HepG2 (cell line): Measurements from ENCODE around the gene SURF2. TPM values are rescaled to one million over a fixed set of nuclear protein-coding genes. Genes with fewer than 3 reads are reported as not detected.
A peak's percentile ranks its signal among the peaks of the same experiment; 100 is the strongest.

Experiments used
- ATAC-seq: fragments of 200-7000 bp; cut with Tn5 transposase; 3 replicates; pipeline ENCODE4 v1.9.1; 2020; ENCODE audit warnings: mild to moderate bottlenecking, moderate library complexity
- BruUV-seq: library from RNA; stranded (reverse); fragments of 400-500 nt; replicated peaks from 2 replicates; lab custom pipeline; 2021; lab: Mats Ljungman, UMichigan
- CTCF ChIA-PET: fragments of 300-600 bp; formaldehyde crosslinking; extraction: SDS; loops from one replicate; lab custom pipeline; 2021; ENCODE audit warnings: low total read pairs, inconsistent platforms, low intra/inter-chr PET ratio; lab: Yijun Ruan, JAX
- POLR2A ChIA-PET: fragments of 350-600 bp; sonication (Branson Sonifier 250); formaldehyde crosslinking; loops from one replicate; lab custom pipeline; 2020; ENCODE audit warnings: antibody characterized with exemption, inconsistent platforms; lab: Yijun Ruan, JAX
- DNase-seq: peaks from one replicate; pipeline ENCODE4 v3.0.0-alpha.2; 2015; ENCODE audit warnings: low spot score
- FAIRE-seq: peaks from 3 replicates; lab custom pipeline; 2011; peaks lifted over from hg19 to GRCh38; lab: Jason Lieb, UNC
- H2AFZ ChIP-seq: one replicate; pipeline ENCODE4 v1.6.1; 2011; ENCODE audit warnings: low read length, inconsistent platforms
- H3K27ac ChIP-seq: fragments of 300-600 bp; 3 replicates; pipeline ENCODE4 v1.8.0; 2011; ENCODE audit warnings: mixed run types, mild to moderate bottlenecking, mixed read lengths, low read length, inconsistent platforms; ENCODE audit not compliant: insufficient read depth; ENCODE audit errors: extremely low read length
- H3K27me3 ChIP-seq, 2 experiments: fragments of 200-600 bp in 1 of 2; 2 replicates in 1 of 2; 3 replicates in 1 of 2; pipeline versions ENCODE4 v1.6.0 to v1.8.0; 2011; ENCODE audit warnings: low read length in 2 of 2, mild to moderate bottlenecking in 2 of 2, moderate library complexity in 2 of 2, inconsistent platforms in 1 of 2; ENCODE audit not compliant: insufficient read depth in 2 of 2, control insufficient read depth in 1 of 2
- H3K36me3 ChIP-seq, 2 experiments: fragments of 200-600 bp in 1 of 2; replicated peaks in 1 of 2; 2 replicates in 1 of 2; 3 replicates in 1 of 2; pipeline versions ENCODE4 v1.5.1 to v1.8.0; 2011; ENCODE audit warnings: low read length in 2 of 2, inconsistent platforms in 1 of 2; ENCODE audit not compliant: insufficient read depth in 2 of 2, control insufficient read depth in 1 of 2
- H3K4me1 ChIP-seq: 2 replicates; pipeline ENCODE4 v1.5.1; 2012; ENCODE audit warnings: low read length, inconsistent platforms; ENCODE audit not compliant: insufficient read depth
- H3K4me2 ChIP-seq: 2 replicates; pipeline ENCODE4 v1.6.0; 2011; ENCODE audit warnings: low read depth, low read length, inconsistent platforms
- H3K4me3 ChIP-seq, 3 experiments: fragments of 200-600 bp in 1 of 3; sonication (generic), shearing (Covaris generic) in 1 of 3; replicated peaks in 1 of 3; 2 replicates each; pipeline ENCODE4 v1.5.1; 2011 to 2016; ENCODE audit warnings: low read length in 3 of 3, inconsistent platforms in 2 of 3, low read depth in 2 of 3, mild to moderate bottlenecking in 2 of 3, control low read depth in 1 of 3, mixed read lengths in 1 of 3; ENCODE audit not compliant: insufficient read depth in 1 of 3
- H3K79me2 ChIP-seq: one replicate; pipeline ENCODE4 v1.6.1; 2011; ENCODE audit warnings: low read length, inconsistent platforms; ENCODE audit not compliant: insufficient read depth
- H3K9ac ChIP-seq: 2 replicates; pipeline ENCODE4 v1.6.0; 2011; ENCODE audit warnings: mild to moderate bottlenecking, low read depth, low read length, inconsistent platforms; ENCODE audit not compliant: insufficient read depth
- H3K9me3 ChIP-seq: 2 replicates; pipeline ENCODE4 v1.5.1; 2012; ENCODE audit warnings: mild to moderate bottlenecking, low read length
- H4K20me1 ChIP-seq: 2 replicates; pipeline ENCODE4 v1.6.0; 2011; ENCODE audit warnings: inconsistent platforms, mild to moderate bottlenecking, low read length, moderate library complexity; ENCODE audit not compliant: insufficient read depth
- CC2D1A ChIP-seq: sonication (generic); formaldehyde crosslinking; IDR thresholded peaks from 2 replicates; pipeline ENCODE4 v1.8.1; 2023; ENCODE audit warnings: mild to moderate bottlenecking, missing genetic modification reagents
- NFKBIZ ChIP-seq: IDR thresholded peaks from 2 replicates; pipeline ENCODE4 v1.6.1; 2018; ENCODE audit warnings: missing genetic modification reagents, missing compliant biosample characterization
- POLR2G ChIP-seq: fragments of 200-400 bp; formaldehyde crosslinking; IDR thresholded peaks from 2 replicates; pipeline ENCODE4 v1.6.1; 2018; ENCODE audit warnings: mild to moderate bottlenecking, low read depth, low read length, moderate library complexity
- RBFOX2 ChIP-seq: fragments of 200-400 bp; formaldehyde crosslinking; IDR thresholded peaks from 2 replicates; pipeline ENCODE4 v1.6.1; 2017; ENCODE audit warnings: low read depth, mild to moderate bottlenecking, low read length
- ZHX1 ChIP-seq: sonication (generic); formaldehyde crosslinking; IDR thresholded peaks from 2 replicates; pipeline ENCODE4 v1.8.1; 2022; ENCODE audit warnings: low read depth, mild to moderate bottlenecking, missing genetic modification reagents
- ZNF138 ChIP-seq: sonication (generic); formaldehyde crosslinking; IDR thresholded peaks from 2 replicates; pipeline ENCODE4 v1.5.0; 2020; ENCODE audit warnings: mild to moderate bottlenecking, low read depth, missing genetic modification reagents
- WGBS: methylation state at CpG from one replicate; pipeline ENCODE4 v1.1.6; 2017; ENCODE audit warnings: low lambda C conversion rate; 5-methylcytosine and 5-hydroxymethylcytosine counted together
- in situ Hi-C: cut with HindIII; loops from 2 replicates; pipeline ENCODE4 v1.10.0; 2017; ENCODE audit warnings: low pct_unique_long_range_greater_than_20kb; ENCODE audit not compliant: extremely low pct_ligation_motif_present
- intact Hi-C: fragments of 100-400 bp; cut with micrococcal nuclease; formaldehyde crosslinking; loops from one replicate; pipeline ENCODE4 v1.10.0; 2022; ENCODE audit not compliant: unreplicated experiment
- polyA plus RNA-seq, 8 experiments: library from polyadenylated mRNA; depleted of rRNA in 3 of 8; stranded (reverse) in 7 of 8; unstranded in 1 of 8; fragments of >200 nt; fragmentation: Illumina TruSeq in 4 of 8; extraction: Trizol in 4 of 8; gene quantifications; 2 replicates each; pipeline versions ENCODE4 v1.2.1 to v1.2.3, GENCODE V29; 2011 to 2016; ENCODE audit warnings: low read depth in 4 of 8, missing spikeins in 1 of 8, mixed read lengths in 1 of 8; ENCODE audit not compliant: insufficient read depth in 1 of 8
- total RNA-seq, 5 experiments: library from RNA; depleted of rRNA; stranded (reverse); fragments of >200 nt; fragmentation: Illumina TruSeq; extraction: Trizol; gene quantifications; 2 replicates each; pipeline ENCODE4 v1.2.3, GENCODE V29; 2016; ENCODE audit warnings: low read depth in 1 of 5

The SURF2 gene
- total and polyA plus RNA-seq, 2 of the 13 experiments (the other 11 are each of a cell fraction or from before 2014, with no cell fraction given): 6.3 to 13.6 TPM

DNA sequence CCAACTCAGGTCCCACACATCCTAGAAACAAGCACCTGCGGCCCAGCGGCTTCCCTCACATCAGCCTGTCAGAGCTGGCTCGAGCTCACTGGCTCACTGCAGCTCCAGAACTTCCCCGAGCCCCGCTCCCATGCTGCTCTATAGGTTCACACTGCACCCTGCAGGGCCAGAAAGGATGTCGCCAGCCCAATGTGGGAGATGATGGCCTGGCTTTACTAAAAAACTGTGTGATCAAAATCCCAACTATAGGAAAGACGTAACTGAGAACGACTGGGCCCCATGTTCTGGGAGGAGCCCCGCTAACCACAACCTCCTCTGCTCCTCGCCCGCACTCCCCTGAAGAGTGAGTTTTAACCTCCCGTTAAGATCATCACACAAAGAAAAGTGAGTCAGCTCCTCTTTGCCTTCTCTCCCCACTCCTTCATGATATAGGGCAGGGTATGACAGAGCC is 14.9 kb downstream of the SURF2 start:
- in situ Hi-C loops: no loop called here
- no peak for FAIRE-seq
- peak; percentile 32; the same call in 1 of the 2 replicates for TF ChIP-seq POLR2G
- no peak for TF ChIP-seq NFKBIZ
- TF ChIP-seq ZNF138 (CRISPR knock-in tag): no peak
- TF ChIP-seq RBFOX2: 0 out of 2 replicates have a peak, but pooled peaks have one; percentile 11
- TF ChIP-seq CC2D1A: no peak
- no peak for TF ChIP-seq ZHX1 (CRISPR knock-in tag)
- TF ChIP-seq, all 625 proteins: peak for 2
- no peak for DNase-seq
- intact Hi-C loops: no loop called here
- CTCF ChIA-PET: no interaction called here
- Histone ChIP-seq H3K4me2 (peak overlapping the region; percentile 30), H3K4me3 (no peak overlapping the region; a peak in 1 of 6 replicates), H3K27ac (no peak overlapping the region), H2AFZ (no peak overlapping the region), H3K9ac (no peak overlapping the region), H3K27me3 (no peaks in the 10 kb centered on the region), H4K20me1 (peaks cover 88% of the 10 kb centered on the region), H3K36me3 (peaks cover 16 to 71% of the 10 kb centered on the region in 2 experiments), H3K9me3 (no peaks in the 10 kb centered on the region), H3K4me1 (peaks cover 61% of the 10 kb centered on the region), H3K79me2 (peaks cover 92% of the 10 kb centered on the region)
- WGBS: 87% methylated on average over 11 of the region's 12 CpGs
- BruUV-seq: no TSS peak
- ATAC-seq: no peak
- POLR2A ChIA-PET: interaction anchor here (0.8 to 1.8 kb wide), 6 partner anchors 8 to 23 kb away, joined by 3 to 7 read pairs (median 4); partner anchors contain the start of genes MED22, RPL7A and SURF1
